Left ventricle myocardium inferior (tissue), 1 donor: ENCODE data around the gene TMEM38A. TPM values are rescaled to one million over a fixed set of nuclear protein-coding genes. Genes with fewer than 3 reads are reported as not detected.
"Not testable (repeated sequence)": the region's sequence is repeated elsewhere in the genome, so short reads cannot be mapped to it uniquely, and the experiment has no call there.

Experiments used
- DNase-seq: peaks from one replicate; pipeline ENCODE4 v3.0.0-alpha.2; 2020
- H3K27ac ChIP-seq: fragments of 200-600 bp; replicated peaks from 2 replicates; pipeline ENCODE4 v1.8.0; 2021
- H3K27me3 ChIP-seq: fragments of 200-600 bp; 2 replicates; pipeline ENCODE4 v1.8.0; 2021; ENCODE audit warnings: low read depth
- H3K36me3 ChIP-seq: fragments of 200-600 bp; 2 replicates; pipeline ENCODE4 v1.8.0; 2021
- H3K4me1 ChIP-seq: fragments of 200-600 bp; 2 replicates; pipeline ENCODE4 v1.8.0; 2021
- H3K4me3 ChIP-seq: fragments of 200-600 bp; 2 replicates; pipeline ENCODE4 v1.8.0; 2021; ENCODE audit warnings: mild to moderate bottlenecking, moderate library complexity
- H3K9me3 ChIP-seq: fragments of 200-600 bp; replicated peaks from 2 replicates; pipeline ENCODE4 v1.8.0; 2021
- intact Hi-C: fragments of 100-400 bp; cut with micrococcal nuclease; formaldehyde crosslinking; loops from one replicate; pipeline ENCODE4 v1.11.0; 2022
- total RNA-seq: library from RNA; stranded (reverse); fragmentation: NEBNext Ultra II Directional; extraction: Animal tissue kit (Norgen Biotek cat#: 25700); gene quantifications from one replicate; pipeline ENCODE4 v1.2.1, GENCODE V29; 2021
- TF ChIP-seq, protein P1 (sequence below): fragments of 200-600 bp; IDR thresholded peaks from 2 replicates; pipeline ENCODE4 v1.8.0; 2021; ENCODE audit warnings: antibody characterized with exemption, mild to moderate bottlenecking, borderline replicate concordance
- donor health status: DM: no; HTN: yes; CAD: no; lungs with severe emphysema.

Gene TMEM38A
- total RNA-seq, 1 donor from 2014 or later: 44.6 TPM

- intact Hi-C loops: no loop called here
- Histone ChIP-seq H3K4me1 (no peaks in the 10 kb centered on the region), H3K36me3 (no peaks in the 10 kb centered on the region), H3K9me3 (no peaks in the 10 kb centered on the region), H3K27ac (no peak overlapping the region), H3K4me3 (no peak overlapping the region), H3K27me3 (no peaks in the 10 kb centered on the region)
- no peak for DNase-seq
- TF ChIP-seq, protein P1, sequence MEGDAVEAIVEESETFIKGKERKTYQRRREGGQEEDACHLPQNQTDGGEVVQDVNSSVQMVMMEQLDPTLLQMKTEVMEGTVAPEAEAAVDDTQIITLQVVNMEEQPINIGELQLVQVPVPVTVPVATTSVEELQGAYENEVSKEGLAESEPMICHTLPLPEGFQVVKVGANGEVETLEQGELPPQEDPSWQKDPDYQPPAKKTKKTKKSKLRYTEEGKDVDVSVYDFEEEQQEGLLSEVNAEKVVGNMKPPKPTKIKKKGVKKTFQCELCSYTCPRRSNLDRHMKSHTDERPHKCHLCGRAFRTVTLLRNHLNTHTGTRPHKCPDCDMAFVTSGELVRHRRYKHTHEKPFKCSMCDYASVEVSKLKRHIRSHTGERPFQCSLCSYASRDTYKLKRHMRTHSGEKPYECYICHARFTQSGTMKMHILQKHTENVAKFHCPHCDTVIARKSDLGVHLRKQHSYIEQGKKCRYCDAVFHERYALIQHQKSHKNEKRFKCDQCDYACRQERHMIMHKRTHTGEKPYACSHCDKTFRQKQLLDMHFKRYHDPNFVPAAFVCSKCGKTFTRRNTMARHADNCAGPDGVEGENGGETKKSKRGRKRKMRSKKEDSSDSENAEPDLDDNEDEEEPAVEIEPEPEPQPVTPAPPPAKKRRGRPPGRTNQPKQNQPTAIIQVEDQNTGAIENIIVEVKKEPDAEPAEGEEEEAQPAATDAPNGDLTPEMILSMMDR: no peak
These were observed 60.1 kb downstream of the TMEM38A start for GRCh38 chr19:16721051-16721450.

- H3K27ac ChIP-seq: no peak overlapping the region
- no peaks in the 10 kb centered on the region for H3K27me3 ChIP-seq
These were observed 61.7 kb downstream of the TMEM38A start for GRCh38 chr19:16722591-16722990.

DNA sequence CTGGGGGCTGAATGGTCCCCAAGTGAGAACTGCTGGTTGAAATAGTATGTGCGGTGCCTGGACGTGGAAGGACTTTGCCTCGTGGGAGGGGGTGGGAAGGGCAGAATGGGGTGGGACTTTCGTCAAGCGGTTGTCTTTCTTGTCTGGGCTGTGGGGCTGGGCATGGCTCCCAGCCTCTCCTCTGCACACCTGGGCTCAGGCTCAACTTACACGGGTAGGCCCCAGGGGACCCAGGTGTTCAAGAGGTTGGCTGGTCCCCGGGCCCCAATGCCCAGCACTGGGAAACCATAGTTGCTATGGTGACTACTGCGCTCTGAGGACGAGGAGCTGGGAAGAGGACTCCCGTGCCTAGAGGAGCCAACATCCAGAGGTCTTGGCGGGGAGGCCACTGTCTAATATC is 66.0 kb downstream of the TMEM38A start:
- no peak overlapping the region for H3K27ac ChIP-seq

More at GRCh38 chr19:16722591-16722990, 61.7 kb downstream of the TMEM38A start:
- no peaks in the 10 kb centered on the region for H3K36me3 ChIP-seq
- TF ChIP-seq, protein P1: no peak
- no peaks in the 10 kb centered on the region for H3K9me3 ChIP-seq
- no peak overlapping the region for H3K4me3 ChIP-seq
- H3K4me1 ChIP-seq: no peaks in the 10 kb centered on the region
- no peak for DNase-seq
- intact Hi-C loops: no loop called here

DNA sequence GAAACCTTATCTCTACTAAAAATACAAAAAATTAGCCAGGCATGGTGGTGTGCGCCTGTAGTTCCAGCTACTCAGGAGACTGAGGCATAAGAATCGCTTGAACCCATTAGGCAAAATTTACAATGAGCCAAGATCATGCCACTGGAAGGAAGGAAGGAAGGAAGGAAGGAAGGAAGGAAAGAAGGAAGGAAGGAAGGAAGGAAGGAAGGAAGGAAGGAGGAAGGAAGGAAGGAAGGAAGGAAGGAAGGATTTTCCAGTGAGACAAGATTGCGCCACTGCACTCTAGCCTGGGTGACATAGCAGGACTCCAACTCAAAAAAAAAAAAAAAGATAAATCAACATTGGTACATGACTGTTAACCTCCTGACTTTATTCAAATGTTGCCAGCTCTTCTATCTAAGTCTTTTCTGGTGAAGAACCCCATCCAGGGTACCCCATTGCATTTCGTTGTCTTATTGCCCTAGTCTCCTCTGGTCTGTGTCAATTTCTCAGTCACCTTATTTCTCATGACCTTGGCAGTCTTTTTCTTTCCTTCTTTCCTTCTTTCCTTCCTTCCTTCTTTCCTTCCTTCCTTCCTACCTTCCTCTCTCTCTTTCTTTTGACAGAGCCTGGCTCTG is 74.8 kb downstream of the TMEM38A start:
- intact Hi-C loops, DNase-seq, H3K27me3 ChIP-seq, H3K9me3 ChIP-seq, H3K4me3 ChIP-seq, H3K36me3 ChIP-seq, H3K27ac ChIP-seq, H3K4me1 ChIP-seq: not testable (repeated sequence)

More for the DNA sequence above, 66.0 kb downstream of the TMEM38A start:
- DNase-seq: no peak
- TF ChIP-seq, protein P1: no peak
- no peaks in the 10 kb centered on the region for H3K36me3 ChIP-seq
- H3K4me3 ChIP-seq: no peak overlapping the region
- no peaks in the 10 kb centered on the region for H3K27me3 ChIP-seq
- intact Hi-C loops: no loop called here
- no peaks in the 10 kb centered on the region for H3K9me3 ChIP-seq
- H3K4me1 ChIP-seq: no peaks in the 10 kb centered on the region

DNA sequence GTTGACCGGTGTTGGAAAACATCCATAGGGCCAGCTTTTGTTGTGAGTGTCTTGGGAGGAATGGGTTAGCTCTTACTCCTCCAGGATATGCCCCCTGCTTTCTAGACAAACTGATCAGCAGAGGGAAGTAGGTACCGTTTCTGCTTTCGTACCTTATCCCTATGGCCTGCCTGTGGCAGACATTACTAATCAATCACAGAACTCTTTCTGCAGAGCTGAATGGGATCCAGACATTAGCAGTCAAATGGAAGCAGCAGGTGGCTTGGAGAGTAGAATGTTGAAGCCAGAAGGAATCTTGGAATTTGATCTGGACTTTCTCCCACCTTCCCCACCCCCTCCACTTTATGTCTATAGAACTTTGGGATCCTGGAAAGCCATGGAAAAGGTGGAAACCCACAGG is 75.8 kb downstream of the TMEM38A start:
- Histone ChIP-seq H3K9me3 (peaks cover 4% of the 10 kb centered on the region), H3K27ac (no peak overlapping the region), H3K4me1 (no peaks in the 10 kb centered on the region), H3K27me3 (no peaks in the 10 kb centered on the region), H3K4me3 (no peak overlapping the region), H3K36me3 (no peaks in the 10 kb centered on the region)
- TF ChIP-seq, protein P1: no peak
- intact Hi-C loops: no loop called here
- no peak for DNase-seq

GRCh38 chr19:16737911-16738310 is 77.0 kb downstream of the TMEM38A start:
- peaks cover 4% of the 10 kb centered on the region for H3K9me3 ChIP-seq
- intact Hi-C loops: no loop called here
- no peak overlapping the region for H3K27ac ChIP-seq
- no peak for DNase-seq
- no peaks in the 10 kb centered on the region for H3K36me3 ChIP-seq
- H3K4me3 ChIP-seq: no peak overlapping the region
- no peaks in the 10 kb centered on the region for H3K4me1 ChIP-seq
- TF ChIP-seq, protein P1: no peak
- H3K27me3 ChIP-seq: no peaks in the 10 kb centered on the region
